Spinal cord (tissue), 10 donors: ENCODE data around the gene EID2. TPM values are rescaled to one million over a fixed set of nuclear protein-coding genes. Genes with fewer than 3 reads are reported as not detected.
A peak's percentile ranks its signal among the peaks of the same experiment; 100 is the strongest.

Experiments
- DNase-seq, 6 donors: peaks; one replicate each; pipeline versions ENCODE4 v3.0.0 to v3.0.0-alpha.2; 2013 to 2015; ENCODE audit warnings: low spot score in 6 of 6, low read depth in 4 of 6
- H3K27ac ChIP-seq: one replicate; pipeline ENCODE4 v1.5.1; 2013; ENCODE audit warnings: low read depth, low read length, control low read depth
- H3K27me3 ChIP-seq: one replicate; pipeline ENCODE4 v1.6.1; 2013; ENCODE audit warnings: low read length; ENCODE audit not compliant: control insufficient read depth, insufficient read depth
- H3K36me3 ChIP-seq: one replicate; pipeline ENCODE4 v1.6.1; 2013; ENCODE audit warnings: low read length; ENCODE audit not compliant: control insufficient read depth, insufficient read depth
- H3K4me1 ChIP-seq: one replicate; pipeline ENCODE4 v1.6.1; 2013; ENCODE audit warnings: low read length; ENCODE audit not compliant: control insufficient read depth, insufficient read depth
- H3K4me3 ChIP-seq: one replicate; pipeline ENCODE4 v1.5.1; 2013; ENCODE audit warnings: low read depth, low read length, control low read depth
- H3K9me3 ChIP-seq: one replicate; pipeline ENCODE4 v1.6.1; 2013; ENCODE audit warnings: low read length; ENCODE audit not compliant: control insufficient read depth, insufficient read depth
- WGBS: methylation state at CpG from one replicate; pipeline ENCODE4 v1.1.5; 2013; ENCODE audit warnings: missing lambda C conversion rate; ENCODE audit not compliant: insufficient coverage; 5-methylcytosine and 5-hydroxymethylcytosine counted together
- polyA plus RNA-seq, 2 donors: library from polyadenylated mRNA; unstranded; fragments of 120-200 nt; gene quantifications; one replicate each; pipeline ENCODE4 v1.2.1, GENCODE V29; 2013; ENCODE audit not compliant: insufficient read length in 2 of 2
- total RNA-seq, 2 donors: library from RNA; depleted of rRNA in 1 of 2; stranded (reverse); fragments of 120-200 nt in 1 of 2; fragments of >200 nt in 1 of 2; gene quantifications; one replicate each; pipeline versions ENCODE4 v1.2.3 to v1.2.4, GENCODE V29; 2013 to 2014
- donor health status: healthy.

Gene EID2
- total and polyA plus RNA-seq, 4 donors = 15.8 to 42.0 (median 28.0) TPM

DNA sequence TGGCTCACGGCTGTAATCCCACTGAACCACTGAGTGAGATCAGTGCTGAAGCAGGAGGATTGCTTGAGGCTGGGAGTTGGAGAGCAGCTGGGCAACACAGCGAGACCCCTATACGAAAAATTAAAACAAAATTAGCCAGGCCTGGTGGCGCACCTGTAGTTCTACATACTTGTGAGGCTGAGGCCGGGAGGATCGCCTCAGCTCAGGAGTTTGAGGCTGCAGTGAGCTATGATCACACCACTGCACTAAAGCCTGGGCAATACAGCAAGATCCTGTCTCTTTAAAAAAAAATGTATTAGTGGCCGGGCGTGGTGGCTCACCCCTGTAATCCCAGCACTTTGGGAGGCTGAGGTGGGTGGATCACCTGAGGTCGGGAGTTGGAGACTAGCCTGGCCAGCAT, 31.3 kb downstream of the EID2 start:
- H3K27me3 ChIP-seq = peaks cover 18% of the 10 kb centered on the region
- no peak overlapping the region for H3K4me3 ChIP-seq
- H3K4me1 ChIP-seq = peaks cover 20% of the 10 kb centered on the region
- H3K27ac ChIP-seq = no peak overlapping the region
- WGBS = 87% methylated on average over 6 of the region's 9 CpGs
- peaks cover 20% of the 10 kb centered on the region for H3K36me3 ChIP-seq
- DNase-seq = no peak
- H3K9me3 ChIP-seq = no peaks in the 10 kb centered on the region

- Histone ChIP-seq H3K27ac (no peak overlapping the region), H3K9me3 (no peaks in the 10 kb centered on the region), H3K27me3 (peaks cover 12% of the 10 kb centered on the region), H3K36me3 (peaks cover 21% of the 10 kb centered on the region), H3K4me3 (peak overlapping the region; percentile 41), H3K4me1 (peaks cover 28% of the 10 kb centered on the region)
- WGBS = no CpG with 5 or more reads among the region's 24 CpGs
- no peak for DNase-seq
Measured at GRCh38 chr19:39507715-39508364, 32.1 kb downstream of the EID2 start.

DNA sequence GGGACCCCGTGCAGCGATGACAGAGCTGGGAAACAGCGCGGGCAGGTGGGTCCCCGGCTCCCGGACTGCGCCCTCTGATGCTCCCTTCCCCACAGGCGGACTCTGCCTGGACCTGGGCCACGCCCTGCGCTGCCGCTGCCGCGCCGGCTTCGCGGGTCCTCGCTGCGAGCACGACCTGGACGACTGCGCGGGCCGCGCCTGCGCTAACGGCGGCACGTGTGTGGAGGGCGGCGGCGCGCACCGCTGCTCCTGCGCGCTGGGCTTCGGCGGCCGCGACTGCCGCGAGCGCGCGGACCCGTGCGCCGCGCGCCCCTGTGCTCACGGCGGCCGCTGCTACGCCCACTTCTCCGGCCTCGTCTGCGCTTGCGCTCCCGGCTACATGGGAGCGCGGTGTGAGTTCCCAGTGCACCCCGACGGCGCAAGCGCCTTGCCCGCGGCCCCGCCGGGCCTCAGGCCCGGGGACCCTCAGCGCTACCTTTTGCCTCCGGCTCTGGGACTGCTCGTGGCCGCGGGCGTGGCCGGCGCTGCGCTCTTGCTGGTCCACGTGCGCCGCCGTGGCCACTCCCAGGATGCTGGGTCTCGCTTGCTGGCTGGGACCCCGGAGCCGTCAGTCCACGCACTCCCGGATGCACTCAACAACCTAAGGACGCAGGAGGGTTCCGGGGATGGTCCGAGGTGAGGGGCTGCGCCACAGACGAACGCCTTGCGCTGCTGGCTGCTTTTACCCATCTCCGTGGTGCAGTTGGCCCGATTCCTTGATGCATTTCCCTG, 32.8 kb downstream of the EID2 start:
- Histone ChIP-seq H3K9me3 (no peaks in the 10 kb centered on the region), H3K4me1 (peaks cover 28% of the 10 kb centered on the region), H3K36me3 (peaks cover 21% of the 10 kb centered on the region), H3K27ac (no peak overlapping the region), H3K4me3 (peak overlapping the region; percentile 41), H3K27me3 (peaks cover 12% of the 10 kb centered on the region)
- peak in 3 of 6 donors; percentile 76 to 95 (median 94) for DNase-seq
- under 1% methylated on average over 95 of the region's 96 CpGs for WGBS

DNA sequence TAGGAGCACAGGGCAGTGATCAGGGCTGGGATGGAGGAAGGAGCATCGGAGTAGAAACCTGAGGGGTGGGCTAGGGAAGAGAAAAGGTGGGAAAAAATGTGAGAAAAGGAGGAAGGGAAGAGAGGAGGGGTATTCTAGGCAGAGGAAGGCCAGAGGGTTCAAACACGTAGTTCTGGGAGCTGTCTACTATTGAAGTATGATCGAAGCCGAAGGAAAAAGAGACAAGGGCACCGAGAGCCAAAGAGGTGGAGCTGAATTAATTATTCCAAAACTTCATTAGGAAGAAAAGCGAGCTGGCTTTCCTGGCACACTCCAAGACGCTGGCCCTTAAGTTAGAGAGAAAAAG, 33.4 kb downstream of the EID2 start:
- peak overlapping the region; percentile 16 for H3K4me3 ChIP-seq
- no peak for DNase-seq
- WGBS = 38% methylated on average over 3 of the region's 7 CpGs

DNA sequence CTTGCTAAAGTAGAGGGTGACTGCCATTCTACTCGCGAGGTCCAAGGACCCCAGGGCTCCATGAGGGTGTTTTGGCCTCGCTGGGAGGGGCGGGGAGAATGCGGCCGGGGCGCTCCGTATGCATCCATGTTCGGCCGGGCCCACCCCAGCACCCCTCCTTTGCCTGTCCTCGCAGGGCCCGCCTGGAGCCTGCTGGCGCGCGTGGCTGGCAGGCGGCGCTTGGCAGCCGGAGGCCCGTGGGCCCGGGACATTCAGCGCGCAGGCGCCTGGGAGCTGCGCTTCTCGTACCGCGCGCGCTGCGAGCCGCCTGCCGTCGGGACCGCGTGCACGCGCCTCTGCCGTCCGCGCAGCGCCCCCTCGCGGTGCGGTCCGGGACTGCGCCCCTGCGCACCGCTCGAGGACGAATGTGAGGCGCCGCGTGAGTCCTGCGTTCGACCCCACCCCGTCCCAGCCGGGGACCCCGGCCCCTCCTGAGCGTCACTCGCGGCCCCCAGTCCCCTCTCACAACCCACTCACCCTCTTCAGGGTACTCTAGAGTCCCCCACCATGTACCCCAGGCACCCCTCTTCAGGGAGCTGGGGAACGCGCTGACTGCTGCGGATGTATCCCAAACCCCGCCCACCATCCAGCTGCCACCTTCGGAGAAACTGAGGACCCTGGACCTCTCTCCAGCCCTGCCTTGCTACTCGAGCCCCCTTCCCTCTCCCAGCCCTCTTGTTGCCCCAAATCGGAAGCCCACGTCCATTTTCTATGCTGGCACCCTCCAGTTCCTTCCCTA, 37.1 kb downstream of the EID2 start:
- peak in 2 of 6 donors; percentile 81 to 89 for DNase-seq
- H3K4me3 ChIP-seq = no peak overlapping the region

More for the DNA sequence above, 33.4 kb downstream of the EID2 start:
- Histone ChIP-seq H3K27ac (no peak overlapping the region), H3K4me1 (peaks cover 28% of the 10 kb centered on the region), H3K9me3 (no peaks in the 10 kb centered on the region), H3K36me3 (peaks cover 21% of the 10 kb centered on the region), H3K27me3 (peaks cover 10% of the 10 kb centered on the region)

GRCh38 chr19:39501340-39501739, 38.6 kb downstream of the EID2 start:
- Histone ChIP-seq H3K4me1 (peaks cover 35% of the 10 kb centered on the region), H3K27me3 (peaks cover 20% of the 10 kb centered on the region), H3K27ac (no peak overlapping the region), H3K9me3 (no peaks in the 10 kb centered on the region), H3K36me3 (peaks cover 19% of the 10 kb centered on the region), H3K4me3 (no peak overlapping the region)
- 62% methylated on average over 3 of the region's 5 CpGs for WGBS
- no peak for DNase-seq

More for the DNA sequence above, 37.1 kb downstream of the EID2 start:
- WGBS = 11% methylated on average over 69 of the region's 69 CpGs
- Histone ChIP-seq H3K4me1 (peaks cover 37% of the 10 kb centered on the region), H3K36me3 (peaks cover 19% of the 10 kb centered on the region), H3K27ac (no peak overlapping the region), H3K9me3 (no peaks in the 10 kb centered on the region), H3K27me3 (peaks cover 26% of the 10 kb centered on the region)

GRCh38 chr19:39500543-39500942, 39.4 kb downstream of the EID2 start:
- H3K27me3 ChIP-seq = peaks cover 20% of the 10 kb centered on the region
- 59% methylated on average over 4 of the region's 4 CpGs for WGBS
- no peak for DNase-seq
- H3K27ac ChIP-seq = no peak overlapping the region
- no peak overlapping the region for H3K4me3 ChIP-seq
- H3K9me3 ChIP-seq = no peaks in the 10 kb centered on the region
- H3K4me1 ChIP-seq = peaks cover 35% of the 10 kb centered on the region
- H3K36me3 ChIP-seq = peaks cover 19% of the 10 kb centered on the region

DNA sequence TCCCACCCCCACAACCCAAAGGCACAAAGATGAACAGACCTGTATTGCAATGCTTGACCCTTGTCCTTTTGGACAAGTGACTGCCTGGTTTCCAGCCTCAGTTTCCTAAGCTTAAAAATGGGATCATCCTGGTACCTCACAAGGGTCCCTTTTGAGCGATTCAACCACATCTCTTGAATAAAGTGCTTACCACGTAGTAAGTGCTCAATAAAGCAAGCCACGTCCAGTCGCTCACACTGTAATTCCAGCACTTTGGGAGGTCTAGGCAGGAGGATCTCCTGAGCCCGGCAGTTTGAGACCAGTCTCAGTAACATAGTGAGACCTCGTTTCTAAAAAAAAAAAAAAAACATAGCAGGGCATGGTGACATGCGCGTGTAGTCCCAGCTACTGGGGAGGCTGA, 40.0 kb downstream of the EID2 start:
- DNase-seq = no peak
- Histone ChIP-seq H3K4me1 (peaks cover 35% of the 10 kb centered on the region), H3K4me3 (peak overlapping the region; percentile 26), H3K36me3 (peaks cover 14% of the 10 kb centered on the region), H3K9me3 (no peaks in the 10 kb centered on the region), H3K27me3 (peaks cover 20% of the 10 kb centered on the region), H3K27ac (no peak overlapping the region)
- 82% methylated on average over 4 of the region's 8 CpGs for whole genome bisulfite sequencing

- DNase-seq = peak in 2 of 6 donors; percentile 69 to 77
- Histone ChIP-seq H3K36me3 (peaks cover 5% of the 10 kb centered on the region), H3K4me1 (peaks cover 35% of the 10 kb centered on the region), H3K9me3 (no peaks in the 10 kb centered on the region), H3K4me3 (peak within 1 kb of the TSS; percentile 31), H3K27ac (peak within 1 kb of the TSS; percentile 63), H3K27me3 (peaks cover 20% of the 10 kb centered on the region)
- under 1% methylated on average over 51 of the region's 60 CpGs for WGBS
Measured at GRCh38 chr19:39498798-39499642, 40.9 kb downstream of the EID2 start, which contains the start of gene DLL3. DLL3 (plus strand) TSS chr19:39498947; CDS start chr19:39498975, 28 bp downstream.
